Activated CD4-positive, CD25-positive, alpha-beta regulatory T cell treated with anti-CD3 and anti-CD28 coated beads, Interleukin-2, amount 50 U/mL, for 16 hours (primary cell): Measurements from ENCODE around the gene ANKFN1.
"Not testable (repeated sequence)": the region's sequence is repeated elsewhere in the genome, so short reads cannot be mapped to it uniquely, and the experiment has no call there.

ENCODE experiments used
- DNase-seq: peaks from one replicate; pipeline ENCODE4 v3.0.0-alpha.2; 2020; ENCODE audit warnings: low read depth, low spot score

ANKFN1 gene

DNA sequence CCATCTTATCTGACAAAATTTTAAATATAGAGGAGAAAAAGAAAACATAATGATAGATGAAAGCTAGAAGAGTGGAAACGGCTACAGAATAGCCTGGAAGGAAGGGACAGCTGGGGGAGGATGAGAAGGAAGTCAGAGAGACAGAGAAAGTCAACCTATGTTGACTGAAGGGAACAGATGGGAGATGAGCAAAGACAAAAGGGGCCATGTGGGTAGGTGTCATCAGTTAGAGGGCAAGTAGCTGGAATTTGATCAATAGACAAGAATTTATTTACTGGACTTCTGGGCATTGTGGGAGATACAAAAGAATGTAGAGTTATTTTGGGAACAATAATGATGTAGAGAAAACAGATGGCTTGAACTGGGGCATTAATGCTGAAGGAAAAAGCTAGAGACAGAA lies 194.4 kb downstream of the ANKFN1 start:
- DNase-seq: no peak

DNA sequence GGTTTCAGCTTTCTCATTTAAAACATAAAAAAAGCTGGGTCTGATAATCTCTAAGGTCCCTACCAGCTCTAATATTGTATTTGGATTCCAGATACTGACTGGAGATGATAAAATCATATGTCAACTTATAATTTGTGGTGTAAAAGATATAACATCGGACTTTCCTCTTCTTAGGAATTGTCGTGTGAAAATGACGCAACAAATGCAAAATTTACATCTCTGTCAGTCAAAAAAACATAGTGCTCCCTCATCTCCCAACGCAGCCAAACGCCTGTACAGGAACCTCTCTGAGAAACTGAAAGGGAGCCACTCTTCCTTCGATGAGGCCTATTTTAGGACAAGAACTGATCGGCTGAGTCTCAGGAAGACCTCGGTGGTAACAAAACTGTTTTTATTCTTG lies 197.3 kb downstream of the ANKFN1 start:
- DNase-seq: no peak

DNA sequence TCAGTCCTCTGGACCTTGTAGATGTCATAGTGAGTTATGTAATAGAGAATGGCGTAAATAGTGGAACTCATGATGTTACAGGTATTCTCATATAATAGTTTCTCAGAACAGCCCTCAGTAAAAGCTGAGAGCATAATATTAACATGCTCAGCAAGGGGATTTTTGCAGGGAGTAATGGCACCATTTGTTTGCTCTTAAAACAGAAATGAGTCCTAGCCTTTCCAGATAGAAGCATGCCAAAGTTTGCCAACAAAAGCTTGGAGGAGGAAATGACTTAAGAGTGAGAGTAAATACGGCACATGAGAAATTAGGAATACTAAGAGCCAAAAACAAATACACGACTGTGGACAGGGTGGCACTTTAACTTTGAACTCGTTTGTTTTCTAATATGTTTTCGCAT lies 198.4 kb downstream of the ANKFN1 start:
- DNase-seq: no peak

DNA sequence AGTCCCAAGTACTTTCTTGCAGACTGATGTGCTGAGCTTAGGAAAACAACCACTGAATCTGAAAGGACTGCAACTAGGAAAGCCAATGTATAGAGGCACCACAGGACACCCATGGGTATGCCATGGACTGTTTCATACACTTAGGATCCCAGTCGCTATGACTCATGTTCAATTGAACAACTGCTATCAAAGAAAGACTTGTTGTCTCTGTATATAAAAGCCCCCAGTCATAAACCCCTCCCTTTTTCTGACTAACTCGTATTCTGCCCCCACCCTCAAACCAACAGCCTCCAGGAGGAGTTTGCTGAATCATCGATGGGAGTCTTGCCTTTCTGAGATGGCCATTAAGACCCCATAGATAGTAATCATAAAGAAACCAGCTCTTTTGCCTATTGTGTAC lies 205.4 kb downstream of the ANKFN1 start:
- DNase-seq: no peak

DNA sequence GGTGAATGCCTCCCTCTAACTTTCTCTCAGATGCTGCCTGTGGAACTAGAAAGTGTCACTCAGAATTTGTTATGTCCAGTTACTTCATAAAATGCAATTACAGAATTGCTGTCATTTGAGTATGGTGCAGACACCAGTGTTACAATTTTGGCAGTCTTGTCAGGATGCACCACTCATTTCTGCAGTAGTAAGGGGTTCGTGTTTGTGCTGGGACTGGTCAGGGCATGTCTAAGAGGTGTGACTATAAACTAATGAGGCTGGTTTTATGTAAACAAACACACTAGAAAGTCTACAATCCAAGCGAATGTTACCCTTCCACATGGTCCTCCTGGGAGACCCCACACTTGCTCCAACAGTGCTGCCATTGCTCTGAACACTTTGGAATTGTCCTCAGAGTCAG lies 206.2 kb downstream of the ANKFN1 start:
- no peak for DNase-seq

DNA sequence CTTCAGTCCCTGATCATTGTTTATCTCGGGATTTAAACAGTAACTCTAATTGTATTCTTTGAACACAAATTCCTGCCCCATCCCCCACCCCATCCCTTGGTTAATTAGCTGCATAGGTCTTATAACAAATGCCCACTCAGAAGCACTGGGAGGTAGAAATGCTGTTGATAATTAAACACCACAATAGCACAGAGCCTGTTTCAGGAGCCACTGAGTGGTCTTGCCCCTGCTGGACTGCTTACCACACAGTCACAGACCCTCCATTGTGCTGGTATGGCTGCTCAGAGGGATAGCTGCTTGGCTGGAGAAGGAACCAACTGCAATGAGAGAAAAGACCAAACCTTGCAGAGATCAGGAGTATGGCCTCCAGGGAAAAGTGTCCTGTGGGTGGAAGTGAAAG lies 214.1 kb downstream of the ANKFN1 start:
- no peak for DNase-seq

DNA sequence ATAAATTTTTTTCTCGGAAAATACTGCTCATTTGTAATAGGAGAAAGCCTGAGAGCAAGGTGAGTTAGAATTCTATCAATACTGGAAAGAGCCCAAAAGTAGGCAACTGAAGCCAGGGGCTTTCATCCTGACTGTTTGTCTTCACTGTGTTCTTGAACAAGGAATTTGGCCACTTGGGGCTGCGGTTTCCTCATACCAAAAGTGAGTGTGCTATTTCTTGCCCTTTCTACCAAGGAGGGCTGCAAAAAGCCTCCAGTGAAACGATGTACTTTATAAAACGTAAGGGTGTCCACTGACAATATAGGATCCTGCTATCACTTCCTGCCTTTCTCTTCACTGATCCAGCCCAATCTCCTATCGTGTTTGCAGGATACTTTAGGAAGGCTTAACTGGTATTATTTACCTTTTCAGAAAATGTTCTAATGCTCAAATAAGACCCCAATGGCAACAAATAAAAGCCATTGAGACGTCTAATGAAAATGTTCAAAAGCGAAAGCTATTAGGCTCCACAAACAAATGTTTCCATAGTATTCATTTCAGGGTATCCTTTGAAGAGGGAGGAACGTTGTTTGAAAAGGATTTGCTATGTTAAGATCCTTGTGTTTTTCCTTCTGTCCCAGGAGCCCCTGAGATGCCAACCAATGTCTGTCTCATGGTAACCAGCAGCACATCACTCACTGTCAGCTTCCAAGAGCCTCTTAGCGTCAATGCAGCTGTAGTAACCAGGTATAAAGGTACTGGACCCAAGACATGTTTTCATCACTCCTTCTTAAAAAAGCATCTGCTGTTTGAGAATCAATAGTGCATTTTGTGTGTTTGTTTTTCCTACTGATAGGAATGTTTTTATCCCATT lies 220.9 kb downstream of the ANKFN1 start:
- DNase-seq: no peak

DNA sequence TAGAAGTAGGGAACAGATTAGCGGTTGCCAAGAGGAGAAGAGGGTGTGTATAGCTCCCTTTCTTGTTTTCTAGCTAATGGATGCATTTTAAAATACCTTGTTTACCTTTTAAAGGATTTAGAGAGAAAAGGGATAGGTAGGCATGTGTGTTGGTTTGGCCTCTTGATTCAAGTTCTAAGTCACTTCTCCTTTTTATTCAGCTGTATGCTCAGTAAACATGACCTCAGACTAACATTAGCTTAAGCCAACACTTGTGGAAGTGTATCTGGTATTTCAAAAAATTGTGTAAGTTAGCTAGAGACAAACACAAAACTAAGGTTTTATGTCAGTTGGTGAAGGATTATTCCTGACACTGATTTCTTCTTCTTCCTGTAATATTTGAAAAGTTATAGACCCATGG lies 236.1 kb downstream of the ANKFN1 start:
- no peak for DNase-seq

DNA sequence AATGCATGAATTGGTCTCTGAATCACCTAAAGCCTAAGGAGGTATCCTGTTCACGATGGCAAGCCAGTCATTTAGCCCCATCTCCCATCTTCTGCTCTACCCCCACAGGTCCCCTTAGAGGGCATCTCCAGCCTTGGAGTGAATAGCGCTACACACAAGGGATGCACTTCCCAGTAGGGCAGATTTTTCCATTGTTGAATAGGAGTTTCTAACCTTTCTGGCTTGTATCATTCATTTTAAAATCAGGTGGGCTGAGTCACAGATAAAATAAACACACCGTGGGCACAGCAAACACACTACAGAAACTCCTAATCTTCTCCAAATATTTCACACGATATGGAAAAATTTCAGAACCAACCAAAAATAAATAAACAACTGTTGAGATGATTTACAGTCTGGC lies 239.0 kb downstream of the ANKFN1 start:
- no peak for DNase-seq

DNA sequence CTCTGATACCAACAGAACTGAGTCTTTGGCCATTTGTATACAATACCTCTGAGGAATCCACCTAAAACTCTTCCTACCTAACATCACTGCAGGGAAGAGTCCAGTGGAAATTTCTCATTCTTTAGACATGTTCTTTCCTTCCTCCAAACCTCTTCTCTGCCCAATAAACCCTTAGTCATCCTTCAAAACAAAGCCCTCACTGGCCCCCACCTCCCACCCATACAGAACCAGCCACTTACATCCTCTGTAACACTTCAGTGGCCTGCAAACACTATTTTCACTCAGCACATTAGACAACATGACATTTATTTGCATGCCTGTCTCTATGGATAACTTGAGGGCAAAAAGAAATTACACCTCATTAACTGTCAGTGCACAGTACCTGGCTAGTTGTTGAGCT lies 239.9 kb downstream of the ANKFN1 start:
- no peak for DNase-seq

DNA sequence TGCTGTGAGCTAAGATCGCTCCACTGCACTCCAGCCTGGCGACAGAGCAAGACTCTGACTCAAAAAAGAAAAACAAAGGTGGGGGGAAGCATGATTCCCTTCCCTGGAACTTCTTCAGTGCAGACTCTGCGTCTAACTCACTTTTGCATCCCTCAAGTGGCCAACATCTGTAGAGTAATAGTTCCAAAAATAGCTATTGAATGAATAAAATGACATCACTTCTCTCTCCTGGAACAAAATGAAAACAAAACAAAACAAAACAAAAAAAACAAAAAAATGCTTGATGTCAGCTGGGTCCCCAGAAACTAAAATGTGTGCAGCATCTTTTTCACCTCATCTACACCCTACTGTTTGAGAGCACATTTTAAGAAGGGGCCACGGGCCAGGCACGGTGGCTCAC lies 242.5 kb downstream of the ANKFN1 start:
- DNase-seq: no peak

DNA sequence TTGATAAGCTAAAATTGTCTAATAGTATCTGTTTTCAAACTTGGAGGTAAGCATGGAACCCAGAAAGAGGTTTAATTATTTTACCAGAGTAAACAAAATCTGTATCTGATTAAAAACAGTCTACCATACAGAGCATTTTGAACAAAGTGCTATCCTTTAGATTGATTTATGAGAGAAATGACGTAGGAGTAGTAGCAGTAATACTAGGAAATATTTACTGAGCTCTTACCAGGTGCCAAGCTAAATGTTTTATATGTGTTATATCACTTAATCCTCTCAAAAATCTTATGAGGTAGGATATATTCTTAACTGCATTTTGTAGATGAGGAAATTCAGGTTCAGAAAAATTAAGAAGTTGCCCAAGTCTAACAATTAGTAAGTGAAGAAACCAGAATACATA lies 253.8 kb downstream of the ANKFN1 start:
- DNase-seq: no peak

DNA sequence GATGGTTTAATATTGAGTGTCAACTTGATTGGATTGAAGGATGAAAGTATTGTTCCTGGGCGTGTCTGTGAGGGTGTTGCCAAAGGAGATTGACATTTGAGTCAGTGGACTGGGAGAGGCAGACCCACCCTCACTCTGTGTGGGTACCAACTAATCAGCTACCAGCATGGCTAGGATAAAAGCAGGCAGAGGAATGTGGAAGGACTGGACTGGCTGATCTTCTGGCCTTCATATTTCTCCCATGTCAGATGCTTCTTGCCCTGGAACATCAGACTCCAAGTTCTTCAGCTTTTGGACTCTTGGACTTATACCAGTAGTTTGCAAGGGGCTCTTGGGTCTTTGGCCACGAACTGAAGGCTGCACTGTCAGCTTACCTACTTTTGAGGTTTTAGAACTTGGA lies 259.1 kb downstream of the ANKFN1 start:
- DNase-seq: not testable (repeated sequence)

DNA sequence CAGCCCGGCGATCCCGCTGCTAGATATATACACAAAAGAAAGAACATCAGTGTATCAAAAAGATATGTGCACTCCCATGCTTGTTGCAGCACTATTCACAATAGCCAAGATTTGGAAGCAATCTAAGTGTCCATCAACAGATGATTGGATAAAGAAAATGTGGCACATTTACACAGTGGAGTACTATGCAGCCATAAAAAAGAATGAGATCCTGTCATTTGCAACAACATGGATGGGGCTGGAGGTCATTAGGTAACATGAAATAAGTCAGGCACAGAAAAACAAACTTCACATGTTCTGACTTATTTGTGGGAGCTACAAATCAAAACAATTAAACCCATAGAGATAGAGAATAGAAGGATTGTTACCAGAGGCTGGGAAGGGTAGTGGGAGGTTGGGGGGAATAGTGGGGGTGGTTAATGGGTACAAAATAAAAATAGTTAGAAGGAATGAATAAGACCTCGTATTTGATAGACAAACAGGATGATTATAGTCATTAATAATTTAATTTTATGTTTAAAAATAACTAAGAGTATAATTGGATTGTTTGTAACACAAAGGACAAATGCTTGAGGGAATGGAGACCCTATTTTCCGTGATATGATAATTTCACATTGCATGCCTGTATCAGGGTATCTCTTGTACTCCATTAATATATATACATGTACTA lies 263.5 kb downstream of the ANKFN1 start:
- DNase-seq: no peak

DNA sequence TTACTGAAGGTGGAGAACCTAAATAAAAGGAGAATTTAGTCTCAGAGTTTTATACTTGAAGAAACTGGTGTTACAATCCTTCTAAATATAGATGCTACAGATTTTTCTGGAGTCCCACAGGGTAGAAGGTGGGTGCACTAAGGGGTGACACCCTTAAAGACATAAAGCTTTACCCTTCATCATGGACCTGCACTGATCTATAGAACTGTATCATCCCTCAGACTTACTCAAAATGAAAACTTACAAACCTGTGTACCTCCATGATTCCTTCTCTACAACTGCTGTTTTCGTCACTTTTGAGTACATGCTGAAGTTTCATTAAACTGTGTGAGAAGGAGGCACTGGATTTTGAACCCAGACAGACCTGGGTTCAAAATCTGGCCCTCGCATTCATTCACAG lies 270.7 kb downstream of the ANKFN1 start:
- DNase-seq: no peak

DNA sequence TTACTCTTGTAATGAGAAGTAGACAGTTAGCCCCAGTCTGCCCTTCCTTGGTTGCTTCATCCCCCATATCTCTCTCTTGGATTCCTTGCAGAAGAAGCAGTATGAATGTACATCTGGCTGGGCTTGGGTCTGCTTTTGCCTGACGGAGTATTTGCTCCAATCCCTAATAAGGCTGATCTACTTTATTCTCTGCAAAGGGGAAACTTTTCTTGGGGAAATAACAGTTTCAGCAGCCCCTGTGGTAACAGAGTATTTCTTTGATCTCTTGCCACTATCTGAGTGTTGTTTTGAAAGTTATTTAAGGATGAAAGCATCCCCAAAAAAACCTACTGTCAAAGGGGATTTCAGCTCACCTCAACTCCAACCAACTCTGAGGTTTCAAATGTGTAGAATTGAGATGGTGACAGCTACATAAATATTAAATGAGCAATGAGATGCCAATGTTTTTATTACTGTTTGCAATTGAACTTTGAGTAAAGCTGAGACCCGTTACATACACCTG lies 271.3 kb downstream of the ANKFN1 start:
- no peak for DNase-seq

DNA sequence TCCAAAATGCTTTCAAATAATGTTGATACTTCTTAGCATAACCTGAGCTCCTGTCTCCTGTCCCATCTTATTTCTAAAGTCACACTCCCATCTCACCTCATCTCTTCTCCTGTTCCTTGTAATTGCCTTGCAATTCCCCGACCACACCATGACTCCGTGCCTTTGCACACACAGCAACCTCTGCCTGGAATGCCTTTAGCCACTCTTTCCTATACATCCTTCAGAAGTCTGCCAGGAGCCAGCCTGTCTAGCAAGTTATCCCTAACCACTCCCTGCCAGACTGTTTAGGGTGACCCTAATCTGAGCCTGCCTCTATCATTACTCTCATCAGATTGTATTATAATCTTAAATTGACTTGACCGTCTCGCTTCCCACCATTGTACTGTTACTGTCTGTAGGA lies 272.2 kb downstream of the ANKFN1 start:
- DNase-seq: no peak

DNA sequence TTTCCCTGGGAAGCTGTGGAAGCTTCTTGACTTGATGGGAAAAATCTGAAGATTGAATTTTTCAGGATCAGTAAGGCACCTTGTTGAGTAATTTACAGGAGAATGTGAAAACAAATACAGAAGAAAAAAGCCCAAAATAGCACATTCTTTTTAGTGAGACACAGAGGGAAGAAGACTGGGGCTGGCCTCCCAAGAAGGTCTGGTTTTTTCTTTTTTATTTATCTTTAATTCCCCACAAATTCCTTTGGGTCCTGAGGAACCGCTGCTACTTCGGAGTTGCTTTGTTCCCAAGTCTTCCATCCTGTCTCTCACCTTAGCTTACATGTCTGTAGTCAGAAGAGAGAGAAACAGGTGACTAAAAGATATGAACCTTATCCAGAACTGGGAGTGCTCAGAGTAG lies 273.6 kb downstream of the ANKFN1 start:
- DNase-seq: no peak

DNA sequence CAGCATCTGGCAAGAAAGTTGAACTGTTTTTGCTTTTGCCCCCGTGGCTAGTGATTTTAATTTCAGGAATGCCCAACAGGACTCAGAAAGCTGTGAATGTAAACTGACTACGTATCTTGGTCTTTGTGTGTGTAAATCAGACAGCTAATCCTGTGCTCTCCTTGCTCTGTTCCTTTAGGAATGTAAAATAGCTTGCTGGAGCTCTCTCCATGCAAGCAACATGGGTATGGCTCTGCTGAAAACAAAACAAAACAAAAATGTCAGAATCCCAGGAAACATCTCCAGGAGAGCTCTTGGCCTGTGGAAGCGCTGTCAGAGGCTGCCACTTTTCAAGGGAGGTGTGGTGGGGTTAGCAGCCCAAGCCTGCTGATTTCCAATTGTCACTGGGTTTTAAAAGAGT lies 278.5 kb downstream of the ANKFN1 start:
- DNase-seq: no peak

DNA sequence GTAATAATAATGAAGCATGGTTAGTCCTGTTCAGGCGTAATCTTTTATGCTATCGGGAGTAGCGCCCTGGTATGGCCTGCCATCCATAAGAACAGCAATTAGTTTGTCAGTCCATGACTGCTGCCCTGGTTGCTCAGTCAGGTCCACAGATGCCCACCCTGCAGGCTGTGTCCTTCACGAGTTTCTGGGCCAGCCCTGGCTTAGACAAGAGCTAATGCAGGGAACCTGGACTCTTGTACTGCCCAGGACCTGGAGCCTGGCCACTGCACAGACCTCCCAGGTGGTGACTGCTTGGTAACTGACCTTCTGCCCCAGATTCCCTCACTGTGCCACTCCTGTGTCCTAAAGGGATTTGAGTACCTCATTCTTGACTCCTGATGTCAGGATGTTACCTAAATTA lies 279.2 kb downstream of the ANKFN1 start:
- DNase-seq: no peak

DNA sequence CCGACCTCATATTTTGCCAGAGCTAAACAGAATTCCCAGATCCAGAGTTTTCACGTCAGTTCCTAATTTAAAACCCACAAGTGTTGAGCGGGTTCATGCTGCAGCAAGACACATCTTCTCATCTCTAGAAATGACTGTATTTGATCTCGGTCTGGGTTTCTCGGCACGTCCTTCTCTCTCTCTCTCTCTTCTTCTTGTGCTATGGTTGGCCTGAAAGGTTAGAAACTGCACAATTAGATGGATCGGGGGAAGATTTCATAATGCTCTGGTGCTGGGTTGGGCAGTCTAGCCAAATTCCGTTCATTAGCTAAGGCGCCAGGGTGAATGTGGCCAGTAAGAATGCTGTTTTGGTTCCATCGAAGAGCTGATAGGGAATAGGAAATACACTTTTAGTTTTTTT lies 281.3 kb downstream of the ANKFN1 start:
- no peak for DNase-seq

DNA sequence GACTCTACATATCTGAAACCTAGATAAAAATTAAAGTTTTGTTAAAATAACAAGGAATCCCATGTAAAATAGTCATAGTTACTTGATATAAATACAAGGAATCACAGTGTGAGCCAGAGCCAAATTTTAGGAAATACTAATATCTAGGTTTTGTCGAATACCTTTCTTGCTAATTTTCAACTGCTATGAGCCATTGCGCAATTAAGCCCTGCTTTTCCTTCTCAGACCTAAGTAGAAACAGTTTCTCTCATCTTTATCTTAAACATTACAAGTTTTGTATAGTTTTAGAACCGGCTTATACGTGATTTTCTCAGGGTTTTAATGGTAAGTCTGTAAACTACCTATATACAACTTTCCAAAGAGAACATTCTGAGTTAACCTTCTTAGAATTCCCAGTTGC lies 282.9 kb downstream of the ANKFN1 start:
- no peak for DNase-seq

DNA sequence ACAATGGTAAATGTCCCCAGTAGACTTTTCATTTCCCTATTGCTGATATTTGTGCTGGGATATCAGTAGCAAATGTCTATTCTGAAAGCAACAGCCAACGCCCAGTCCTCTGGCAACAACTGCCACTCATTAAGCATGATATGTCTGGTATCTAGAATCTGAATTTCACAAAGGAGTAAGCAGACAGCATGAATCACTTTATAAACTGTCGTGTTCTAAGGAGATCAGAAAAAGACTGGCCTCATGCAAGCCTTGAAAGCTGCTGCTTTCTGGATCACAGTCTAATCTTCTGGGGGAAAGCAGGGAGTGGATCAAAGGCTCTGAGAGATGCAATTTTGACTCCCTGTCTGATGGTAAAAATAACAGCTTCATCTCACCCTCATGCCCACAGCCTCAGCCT lies 287.1 kb downstream of the ANKFN1 start:
- no peak for DNase-seq
